Activated naive CD4-positive, alpha-beta T cell treated with anti-CD3 and anti-CD28 coated beads, Interleukin-2, amount 50 U/mL, for 24 hours (primary cell): ENCODE data around the gene C16orf90.
A peak's percentile ranks its signal among the peaks of the same experiment; 100 is the strongest.
"Not testable (repeated sequence)": the region's sequence is repeated elsewhere in the genome, so short reads cannot be mapped to it uniquely, and the experiment has no call there.

Experiments used
- H3K27ac Mint-ChIP-seq: one replicate; pipeline ENCODE4 v1.8.0; 2021; ENCODE audit warnings: mild to moderate bottlenecking, mixed read lengths
- H3K27me3 Mint-ChIP-seq: one replicate; pipeline ENCODE4 v1.8.0; 2021; ENCODE audit warnings: mixed read lengths
- H3K36me3 Mint-ChIP-seq: one replicate; pipeline ENCODE4 v1.8.0; 2021; ENCODE audit warnings: mixed read lengths
- H3K4me1 Mint-ChIP-seq: one replicate; pipeline ENCODE4 v1.8.0; 2021; ENCODE audit warnings: mixed read lengths
- H3K4me3 Mint-ChIP-seq: one replicate; pipeline ENCODE4 v1.8.0; 2021; ENCODE audit warnings: mild to moderate bottlenecking, mixed read lengths
- H3K9me3 Mint-ChIP-seq: one replicate; pipeline ENCODE4 v1.8.0; 2021; ENCODE audit warnings: mixed read lengths

Gene C16orf90

GRCh38 chr16:3520413-3520812 is 25.1 kb upstream of the C16orf90 start:
- Mint-ChIP-seq H3K36me3 (peaks cover 16% of the 10 kb centered on the region), H3K4me1 (peaks cover 11% of the 10 kb centered on the region), H3K27ac (no peak overlapping the region), H3K4me3 (no peak overlapping the region), H3K9me3 (no peaks in the 10 kb centered on the region), H3K27me3 (no peaks in the 10 kb centered on the region)

DNA sequence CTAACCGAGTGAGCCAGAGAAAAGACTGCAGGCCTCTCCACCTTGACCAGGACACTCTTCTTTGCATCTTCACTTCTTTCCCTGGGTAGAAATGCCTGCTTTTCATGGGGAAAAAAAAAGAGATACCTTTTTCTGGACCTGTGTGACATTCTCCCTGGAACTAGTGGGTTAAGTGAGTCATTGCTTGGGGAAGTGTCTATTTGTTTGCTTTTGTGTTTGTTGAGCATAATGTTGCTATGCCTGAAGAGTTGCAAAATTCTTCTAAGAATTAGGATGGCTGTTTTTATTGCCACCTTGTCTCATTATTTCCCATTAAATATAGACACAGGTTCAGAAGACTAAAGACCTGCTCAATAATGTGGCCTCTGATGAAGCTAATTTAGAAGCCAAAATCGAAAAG is 24.3 kb upstream of the C16orf90 start:
- Mint-ChIP-seq H3K27me3 (no peaks in the 10 kb centered on the region), H3K27ac (no peak overlapping the region), H3K9me3 (no peaks in the 10 kb centered on the region), H3K36me3 (peaks cover 15% of the 10 kb centered on the region), H3K4me1 (peaks cover 16% of the 10 kb centered on the region), H3K4me3 (no peak overlapping the region)

DNA sequence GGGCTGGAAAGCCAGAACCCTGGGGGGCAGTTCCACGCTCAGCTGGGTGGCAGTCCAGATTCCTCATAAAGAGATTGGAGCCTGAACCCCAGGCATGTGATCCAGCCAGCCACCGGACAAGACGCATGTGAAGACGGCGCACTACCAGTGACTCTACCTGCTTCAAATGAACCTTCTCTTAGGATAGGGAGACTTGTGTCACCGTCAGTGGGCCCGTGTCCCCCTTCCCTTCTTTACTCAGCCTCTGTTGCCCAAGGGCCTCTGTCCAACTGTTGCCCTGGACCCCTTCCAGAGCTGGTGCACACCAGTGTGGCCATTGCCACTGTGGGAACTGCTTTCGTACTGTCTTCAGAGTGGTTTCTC is 23.7 kb upstream of the C16orf90 start:
- no peaks in the 10 kb centered on the region for H3K9me3 Mint-ChIP-seq
- H3K4me1 Mint-ChIP-seq, result peaks cover 17% of the 10 kb centered on the region
- peaks cover 15% of the 10 kb centered on the region for H3K36me3 Mint-ChIP-seq
- no peak overlapping the region for H3K4me3 Mint-ChIP-seq
- no peak overlapping the region for H3K27ac Mint-ChIP-seq
- no peaks in the 10 kb centered on the region for H3K27me3 Mint-ChIP-seq

DNA sequence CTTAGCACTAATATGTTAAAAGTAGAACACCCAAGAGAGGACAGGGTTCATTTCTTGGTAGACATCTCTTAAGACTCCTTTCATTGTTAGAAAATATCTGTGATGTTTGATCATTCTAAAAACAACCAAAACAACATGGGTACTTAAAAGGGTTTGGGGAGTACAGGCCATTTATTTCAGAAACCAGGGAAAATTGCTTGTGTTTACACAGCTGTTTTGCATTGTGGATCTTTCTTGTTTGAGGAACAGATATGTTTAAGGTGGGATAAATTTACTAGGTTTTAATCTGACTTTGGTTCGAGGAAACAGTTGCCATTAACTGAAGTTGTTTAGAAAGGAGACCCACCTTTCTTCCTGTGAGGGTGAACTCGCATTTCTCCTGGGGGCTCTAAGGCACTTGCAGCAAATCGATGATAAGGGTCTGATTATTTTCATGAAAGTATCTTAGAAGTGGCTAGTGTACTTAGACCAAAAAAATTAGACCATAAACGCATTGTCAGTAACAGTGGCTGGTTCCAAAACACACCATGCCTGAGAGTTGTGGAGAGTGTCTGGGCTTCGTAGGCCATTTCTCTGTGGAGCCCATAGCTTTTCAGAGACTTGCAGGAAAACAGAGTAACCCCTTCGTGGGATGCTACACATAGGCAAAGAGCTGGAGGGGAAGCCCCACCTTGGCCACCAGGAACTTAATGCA is 23.1 kb upstream of the C16orf90 start:
- peaks cover 22% of the 10 kb centered on the region for H3K4me1 Mint-ChIP-seq
- H3K9me3 Mint-ChIP-seq, result no peaks in the 10 kb centered on the region
- H3K4me3 Mint-ChIP-seq, result no peak overlapping the region
- H3K27me3 Mint-ChIP-seq, result no peaks in the 10 kb centered on the region
- peaks cover 15% of the 10 kb centered on the region for H3K36me3 Mint-ChIP-seq
- H3K27ac Mint-ChIP-seq, result no peak overlapping the region

DNA sequence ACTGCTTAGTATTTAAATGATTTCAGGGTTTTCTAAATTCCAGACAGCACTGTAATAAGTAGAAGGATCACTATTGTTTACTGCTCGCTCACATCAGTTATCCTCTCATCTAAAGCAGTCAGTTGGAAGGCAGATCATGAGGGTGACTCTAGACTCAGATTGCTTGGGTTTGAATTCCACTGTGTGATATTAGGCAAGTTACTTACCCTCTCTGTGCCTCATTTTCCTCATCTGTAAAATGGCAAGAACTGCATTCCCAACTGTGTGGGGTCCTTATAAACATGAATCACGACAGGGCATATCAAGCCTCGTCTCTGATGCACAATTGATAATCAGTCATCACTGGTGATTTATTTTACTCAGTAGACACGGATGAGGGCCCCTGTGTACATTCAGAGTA is 20.6 kb upstream of the C16orf90 start:
- peaks cover 14% of the 10 kb centered on the region for H3K36me3 Mint-ChIP-seq

GRCh38 chr16:3514621-3515020 is 19.3 kb upstream of the C16orf90 start:
- no peaks in the 10 kb centered on the region for H3K27me3 Mint-ChIP-seq
- no peaks in the 10 kb centered on the region for H3K9me3 Mint-ChIP-seq
- no peak overlapping the region for H3K4me3 Mint-ChIP-seq
- H3K27ac Mint-ChIP-seq, result no peak overlapping the region
- peaks cover 47% of the 10 kb centered on the region for H3K4me1 Mint-ChIP-seq
- H3K36me3 Mint-ChIP-seq, result peaks cover 12% of the 10 kb centered on the region

More for the DNA sequence above, 20.6 kb upstream of the C16orf90 start:
- H3K4me1 Mint-ChIP-seq, result peaks cover 35% of the 10 kb centered on the region
- no peaks in the 10 kb centered on the region for H3K9me3 Mint-ChIP-seq
- no peak overlapping the region for H3K27ac Mint-ChIP-seq
- no peaks in the 10 kb centered on the region for H3K27me3 Mint-ChIP-seq
- H3K4me3 Mint-ChIP-seq, result no peak overlapping the region

- H3K27ac Mint-ChIP-seq, result peak overlapping the region; percentile 60
- peaks cover 53% of the 10 kb centered on the region for H3K4me1 Mint-ChIP-seq
Observed at GRCh38 chr16:3513892-3514583, 18.7 kb upstream of the C16orf90 start.

GRCh38 chr16:3511286-3512180 is 16.2 kb upstream of the C16orf90 start:
- H3K27ac Mint-ChIP-seq, result peak overlapping the region; percentile 91
- peaks cover 20% of the 10 kb centered on the region for H3K36me3 Mint-ChIP-seq
- peaks cover 58% of the 10 kb centered on the region for H3K4me1 Mint-ChIP-seq
- H3K9me3 Mint-ChIP-seq, result no peaks in the 10 kb centered on the region
- no peaks in the 10 kb centered on the region for H3K27me3 Mint-ChIP-seq
- H3K4me3 Mint-ChIP-seq, result no peak overlapping the region

More at GRCh38 chr16:3513892-3514583, 18.7 kb upstream of the C16orf90 start:
- Mint-ChIP-seq H3K4me3 (no peak overlapping the region), H3K27me3 (no peaks in the 10 kb centered on the region), H3K36me3 (peaks cover 11% of the 10 kb centered on the region), H3K9me3 (no peaks in the 10 kb centered on the region)

- H3K9me3 Mint-ChIP-seq, result no peaks in the 10 kb centered on the region
- no peaks in the 10 kb centered on the region for H3K27me3 Mint-ChIP-seq
- peaks cover 67% of the 10 kb centered on the region for H3K4me1 Mint-ChIP-seq
- peaks cover 23% of the 10 kb centered on the region for H3K36me3 Mint-ChIP-seq
- peak overlapping the region; percentile 91 for H3K27ac Mint-ChIP-seq
- H3K4me3 Mint-ChIP-seq, result peak overlapping the region; percentile 61
Observed at GRCh38 chr16:3510416-3510815, 15.1 kb upstream of the C16orf90 start.

GRCh38 chr16:3509470-3509928 is 14.2 kb upstream of the C16orf90 start:
- no peaks in the 10 kb centered on the region for H3K9me3 Mint-ChIP-seq
- peak overlapping the region; percentile 46 for H3K27ac Mint-ChIP-seq
- no peak overlapping the region for H3K4me3 Mint-ChIP-seq
- peaks cover 24% of the 10 kb centered on the region for H3K36me3 Mint-ChIP-seq
- peaks cover 67% of the 10 kb centered on the region for H3K4me1 Mint-ChIP-seq
- H3K27me3 Mint-ChIP-seq, result no peaks in the 10 kb centered on the region

DNA sequence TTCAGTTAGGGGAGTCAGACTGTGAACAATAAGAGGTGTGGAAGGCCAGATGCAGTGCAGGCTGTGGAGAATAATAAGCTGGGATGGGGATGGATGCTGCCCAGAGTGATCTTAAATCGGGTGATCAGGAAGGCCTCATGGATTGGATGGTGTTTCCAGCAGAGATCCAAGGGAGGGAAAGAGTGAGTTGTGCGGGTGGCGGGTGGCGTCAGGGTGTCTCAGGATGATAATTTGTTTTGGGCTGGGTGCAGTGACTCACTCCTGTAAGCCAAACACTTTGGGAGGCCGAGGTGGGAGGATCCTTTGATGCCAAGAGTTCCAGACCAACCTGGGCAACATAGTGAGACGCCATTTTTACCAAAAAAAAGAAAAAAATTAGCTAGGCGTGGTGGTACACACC is 13.4 kb upstream of the C16orf90 start:
- Mint-ChIP-seq H3K4me1 (peaks cover 71% of the 10 kb centered on the region), H3K4me3 (peak overlapping the region; percentile 32), H3K27me3 (no peaks in the 10 kb centered on the region), H3K36me3 (peaks cover 26% of the 10 kb centered on the region), H3K27ac (peak overlapping the region; percentile 95), H3K9me3 (no peaks in the 10 kb centered on the region)

DNA sequence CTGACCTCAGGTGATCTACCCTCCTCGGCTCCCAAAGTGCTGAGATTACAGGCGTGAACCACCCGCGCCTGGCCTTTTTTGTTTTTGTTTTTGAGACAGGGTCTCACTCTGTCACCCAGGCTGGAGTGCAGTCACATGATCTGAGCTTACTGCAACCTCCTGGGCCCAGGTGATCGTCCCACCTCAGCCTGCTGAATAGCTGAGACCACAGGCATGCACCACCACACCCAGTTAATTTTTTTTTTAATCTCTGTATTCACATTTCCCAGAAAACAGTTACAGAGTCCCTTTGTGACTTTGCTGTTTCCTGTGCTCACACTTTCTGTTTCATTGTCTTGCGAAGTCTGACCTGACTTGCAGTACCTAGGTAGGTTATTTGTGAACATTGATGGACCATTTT is 8.2 kb upstream of the C16orf90 start:
- peak overlapping the region; percentile 74 for H3K4me3 Mint-ChIP-seq
- H3K27me3 Mint-ChIP-seq, result no peaks in the 10 kb centered on the region
- H3K27ac Mint-ChIP-seq, result peak overlapping the region; percentile 86
- H3K4me1 Mint-ChIP-seq, result peaks cover 67% of the 10 kb centered on the region
- peaks cover 15% of the 10 kb centered on the region for H3K36me3 Mint-ChIP-seq
- H3K9me3 Mint-ChIP-seq, result no peaks in the 10 kb centered on the region

GRCh38 chr16:3501783-3502400 is 6.6 kb upstream of the C16orf90 start:
- H3K4me1 Mint-ChIP-seq, result peaks cover 60% of the 10 kb centered on the region
- H3K27ac Mint-ChIP-seq, result peak overlapping the region; percentile 97
- no peaks in the 10 kb centered on the region for H3K9me3 Mint-ChIP-seq

GRCh38 chr16:3501412-3501761 is 6.1 kb upstream of the C16orf90 start:
- peak overlapping the region; percentile 97 for H3K27ac Mint-ChIP-seq
- peaks cover 10% of the 10 kb centered on the region for H3K36me3 Mint-ChIP-seq
- H3K9me3 Mint-ChIP-seq, H3K27me3 Mint-ChIP-seq: not testable (repeated sequence)
- H3K4me1 Mint-ChIP-seq, result peaks cover 60% of the 10 kb centered on the region
- H3K4me3 Mint-ChIP-seq, result peak overlapping the region; percentile 97

More at GRCh38 chr16:3501783-3502400, 6.6 kb upstream of the C16orf90 start:
- Mint-ChIP-seq H3K4me3 (peak overlapping the region; percentile 97), H3K36me3 (peaks cover 10% of the 10 kb centered on the region), H3K27me3 (no peaks in the 10 kb centered on the region)

DNA sequence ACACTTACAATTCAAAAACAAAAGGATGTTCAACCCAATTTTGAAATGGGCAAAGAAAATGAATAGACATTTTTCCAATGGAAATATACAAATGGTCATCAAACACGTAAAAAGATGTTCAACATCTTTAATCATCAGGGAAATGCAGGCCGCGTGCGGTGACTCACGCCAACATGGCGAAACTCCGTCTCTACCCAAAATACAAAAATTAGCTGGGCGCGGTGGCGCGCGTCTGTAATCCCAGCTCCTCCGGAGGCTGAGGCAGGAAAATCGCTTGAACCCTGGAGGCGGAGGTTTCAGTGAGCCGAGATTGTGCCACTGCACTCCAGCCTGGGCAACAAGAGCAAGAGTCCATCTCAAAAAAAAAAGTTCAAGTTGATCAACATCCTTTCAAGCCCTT is 3.7 kb upstream of the C16orf90 start:
- peaks cover 37% of the 10 kb centered on the region for H3K4me1 Mint-ChIP-seq
- no peak overlapping the region for H3K27ac Mint-ChIP-seq
- H3K9me3 Mint-ChIP-seq, result no peaks in the 10 kb centered on the region
- H3K36me3 Mint-ChIP-seq, result no peaks in the 10 kb centered on the region
- H3K27me3 Mint-ChIP-seq, result no peaks in the 10 kb centered on the region
- no peak overlapping the region for H3K4me3 Mint-ChIP-seq
